HG03460 (cell line): Measurements from ENCODE around the gene TMEM109.

Experiments used
- ATAC-seq: cut with Tn5 transposase; IDR thresholded peaks from one replicate; pipeline ENCODE4 v1.9.1; 2021; ENCODE audit not compliant: unreplicated experiment

TMEM109 gene

DNA sequence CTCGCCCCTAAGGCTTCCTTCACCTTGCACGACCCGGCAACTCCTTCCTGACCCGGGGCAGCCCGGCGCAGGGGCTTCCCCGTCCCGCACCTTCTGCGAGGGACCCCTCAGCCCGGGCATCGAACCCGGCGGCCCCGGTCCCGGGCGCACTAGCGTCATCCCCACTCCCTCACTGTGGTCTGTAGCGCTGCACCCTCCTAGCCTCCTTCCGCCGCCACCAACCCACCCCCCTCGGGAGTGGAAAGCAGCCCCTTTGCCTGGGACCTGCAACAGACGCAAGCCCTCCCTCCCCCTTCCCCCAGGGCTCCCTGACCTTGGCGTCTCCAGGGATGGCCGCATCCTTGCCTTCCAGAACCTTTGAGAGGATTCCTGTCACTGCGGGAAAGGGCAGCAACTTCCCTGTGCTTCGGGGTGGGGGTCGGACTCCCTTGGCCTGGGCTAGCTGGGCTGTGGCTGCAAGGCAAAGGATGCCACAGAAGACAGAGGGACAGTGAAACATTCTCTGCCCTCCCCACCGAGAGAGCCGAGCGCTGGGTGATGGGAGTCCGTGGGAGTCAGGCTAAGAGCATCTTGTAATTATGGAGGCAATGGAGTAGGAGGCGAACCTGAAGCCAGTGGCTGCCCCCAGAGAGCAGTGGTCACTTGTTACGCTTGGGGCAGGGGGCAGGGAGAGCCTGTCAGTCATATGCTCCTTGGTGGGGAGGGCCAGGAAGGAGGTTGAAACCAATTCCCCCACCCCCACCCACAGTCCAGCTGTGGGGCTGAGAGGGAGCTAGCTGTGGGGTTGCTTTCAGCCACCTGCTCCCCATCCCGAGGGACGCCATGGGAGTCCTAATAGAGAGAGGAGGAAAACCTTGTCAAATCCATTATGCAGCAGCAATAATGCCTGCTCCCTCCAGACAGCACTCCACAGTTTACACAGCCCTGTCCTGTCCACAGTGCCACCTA, 11.2 kb downstream of the TMEM109 start:
- ATAC-seq, result no peak

DNA sequence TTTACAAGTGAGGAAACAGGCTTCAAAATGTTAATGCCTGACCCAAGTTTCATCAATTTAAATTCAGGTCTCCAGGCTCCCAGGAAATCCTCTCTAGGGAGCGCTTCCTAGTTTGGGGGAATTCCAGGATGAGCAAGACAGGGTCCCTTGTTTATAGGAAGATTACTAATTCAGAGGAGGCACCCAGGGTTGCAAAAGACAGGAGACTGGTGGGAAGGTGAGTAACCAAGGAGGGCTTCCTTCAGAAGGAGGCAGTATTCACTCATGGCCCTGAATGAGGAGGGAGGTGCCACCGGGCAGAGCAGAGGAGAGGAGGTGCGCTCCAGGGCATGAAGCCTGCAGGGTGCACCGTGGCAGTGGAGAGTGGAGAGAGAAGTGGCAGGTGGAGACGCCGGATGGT, 11.9 kb downstream of the TMEM109 start:
- ATAC-seq, result no peak

DNA sequence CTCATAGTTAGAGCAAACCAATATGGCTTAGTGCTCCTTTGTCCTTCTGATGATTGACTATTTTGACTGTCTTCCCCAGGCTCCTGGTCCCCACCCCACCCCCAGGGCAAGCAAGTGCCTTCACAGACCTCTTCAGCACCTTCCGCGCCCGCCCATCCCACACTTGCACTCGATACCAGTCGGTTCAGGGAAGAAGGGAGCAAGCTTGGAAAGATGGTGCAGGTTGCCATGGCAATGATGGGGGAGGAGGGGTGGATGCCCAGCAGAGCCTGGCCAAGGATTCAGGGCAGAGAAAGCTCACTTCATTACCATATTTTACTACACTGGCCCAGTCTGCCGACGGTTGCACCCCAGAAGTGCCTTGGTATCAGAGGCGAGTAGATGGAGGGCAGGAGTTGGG, 12.5 kb downstream of the TMEM109 start:
- no peak for ATAC-seq

DNA sequence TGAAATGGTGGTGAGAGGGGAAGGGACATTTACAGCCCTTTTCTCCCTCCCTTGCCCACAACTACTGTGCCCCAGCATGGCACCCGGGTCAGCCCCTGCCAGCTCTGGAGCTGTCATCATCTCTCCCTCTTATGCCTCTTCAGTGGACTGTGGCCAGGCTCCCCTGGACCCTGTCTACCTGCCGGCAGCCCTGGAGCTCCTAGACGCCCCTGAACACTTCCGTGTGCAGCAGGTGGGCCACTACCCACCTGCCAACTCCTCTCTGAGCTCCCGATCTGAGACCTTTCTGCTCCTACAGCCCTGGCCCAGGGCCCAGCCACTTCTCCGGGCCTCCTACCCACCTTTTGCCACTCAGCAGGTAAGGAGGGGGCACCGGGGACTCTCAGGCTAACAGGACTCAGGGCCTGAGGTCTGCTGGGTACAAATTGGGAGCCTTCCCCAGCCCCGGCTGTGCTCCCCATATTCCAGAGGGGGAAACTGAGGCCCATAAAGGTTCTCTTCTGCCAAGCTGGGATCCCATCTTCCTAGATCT, 13.2 kb downstream of the TMEM109 start:
- ATAC-seq, result no peak

DNA sequence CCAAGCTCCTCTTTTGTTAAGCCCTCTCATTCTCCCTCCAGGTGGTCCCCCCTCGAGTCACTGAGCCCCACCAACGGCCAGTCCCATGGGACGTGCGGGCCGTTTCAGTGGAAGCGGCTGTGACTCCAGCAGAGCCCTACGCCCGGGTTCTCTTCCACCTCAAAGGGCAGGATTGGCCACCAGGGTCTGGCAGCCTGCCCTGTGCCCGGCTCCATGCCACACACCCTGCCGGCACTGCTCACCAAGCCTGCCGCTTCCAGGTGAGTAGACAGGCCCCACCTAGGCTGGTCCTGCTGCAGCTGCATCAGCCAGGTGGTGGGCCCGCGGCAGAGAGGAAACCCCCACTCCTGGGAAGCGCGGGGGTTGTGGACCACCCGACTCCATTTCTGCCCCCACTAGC, 13.6 kb downstream of the TMEM109 start:
- ATAC-seq, result no peak

DNA sequence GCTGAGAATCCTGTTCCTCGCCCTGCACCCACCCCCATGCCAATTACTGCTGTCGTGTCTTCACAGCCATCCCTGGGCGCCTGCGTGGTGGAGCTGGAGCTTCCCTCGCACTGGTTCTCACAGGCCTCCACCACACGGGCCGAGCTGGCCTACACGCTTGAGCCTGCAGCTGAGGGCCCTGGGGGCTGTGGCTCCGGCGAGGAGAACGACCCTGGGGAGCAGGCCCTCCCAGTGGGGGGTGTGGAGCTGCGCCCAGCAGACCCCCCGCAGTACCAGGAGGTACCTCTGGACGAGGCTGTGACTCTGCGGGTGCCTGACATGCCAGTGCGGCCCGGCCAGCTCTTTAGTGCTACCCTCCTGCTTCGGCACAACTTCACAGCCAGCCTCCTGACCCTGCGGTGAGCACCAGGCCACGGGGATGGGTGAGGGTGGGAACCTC, 14.6 kb downstream of the TMEM109 start:
- no peak for ATAC-seq

DNA sequence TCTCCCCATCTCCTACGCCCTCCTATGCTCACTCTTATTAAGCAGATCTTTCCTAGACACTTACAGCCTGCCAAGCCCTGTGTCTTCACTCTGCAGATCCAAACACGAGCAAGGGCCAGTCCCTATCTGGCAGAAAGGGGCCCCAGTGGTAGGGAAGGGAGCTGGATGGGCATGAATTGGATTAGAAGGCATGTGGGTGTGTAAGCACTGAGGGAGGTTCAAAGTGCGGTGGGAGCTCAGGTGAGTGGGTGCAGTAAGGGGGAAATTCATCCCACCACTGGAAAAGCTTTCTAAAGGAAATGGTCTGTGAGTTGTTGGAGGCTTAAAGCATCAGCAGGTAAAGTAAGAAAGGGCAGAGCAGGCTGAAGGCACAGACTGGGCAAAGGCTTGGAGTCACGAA, 15.8 kb downstream of the TMEM109 start:
- ATAC-seq, result no peak

DNA sequence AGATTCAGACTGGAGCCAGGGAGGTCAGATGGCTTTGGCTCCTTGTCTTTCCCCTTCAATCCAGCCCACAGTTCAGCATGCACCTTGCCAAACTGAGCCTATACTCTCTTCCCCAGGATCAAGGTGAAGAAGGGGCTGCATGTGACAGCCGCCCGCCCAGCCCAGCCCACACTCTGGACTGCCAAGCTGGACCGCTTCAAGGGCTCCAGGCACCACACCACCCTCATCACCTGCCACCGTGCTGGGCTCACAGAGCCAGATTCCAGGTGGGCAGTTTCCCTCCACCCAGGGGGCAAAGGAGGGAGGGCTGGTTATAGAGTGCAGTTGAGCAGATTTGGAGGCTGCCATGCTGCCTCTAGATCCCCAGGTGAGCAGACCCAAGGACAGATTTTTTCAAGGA, 16.4 kb downstream of the TMEM109 start:
- no peak for ATAC-seq

DNA sequence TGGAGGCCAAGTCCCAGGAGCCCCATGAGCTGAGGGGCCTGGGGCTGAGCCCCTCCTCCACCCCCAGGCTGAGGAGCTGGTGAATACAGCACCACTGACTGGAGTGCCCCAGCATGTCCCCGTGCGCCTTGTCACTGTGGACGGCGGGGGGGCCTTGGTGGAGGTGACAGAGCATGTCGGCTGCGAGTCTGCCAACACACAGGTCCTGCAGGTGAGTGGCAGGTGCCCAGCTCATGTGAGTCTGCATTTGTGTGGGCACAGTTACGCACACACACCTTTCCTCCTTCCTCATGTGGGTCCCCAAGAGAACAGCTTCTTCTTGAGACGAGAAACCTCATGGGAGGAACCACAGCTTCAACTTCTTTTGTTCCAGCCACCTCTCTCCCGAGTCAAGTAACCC, 18.0 kb downstream of the TMEM109 start:
- no peak for ATAC-seq

DNA sequence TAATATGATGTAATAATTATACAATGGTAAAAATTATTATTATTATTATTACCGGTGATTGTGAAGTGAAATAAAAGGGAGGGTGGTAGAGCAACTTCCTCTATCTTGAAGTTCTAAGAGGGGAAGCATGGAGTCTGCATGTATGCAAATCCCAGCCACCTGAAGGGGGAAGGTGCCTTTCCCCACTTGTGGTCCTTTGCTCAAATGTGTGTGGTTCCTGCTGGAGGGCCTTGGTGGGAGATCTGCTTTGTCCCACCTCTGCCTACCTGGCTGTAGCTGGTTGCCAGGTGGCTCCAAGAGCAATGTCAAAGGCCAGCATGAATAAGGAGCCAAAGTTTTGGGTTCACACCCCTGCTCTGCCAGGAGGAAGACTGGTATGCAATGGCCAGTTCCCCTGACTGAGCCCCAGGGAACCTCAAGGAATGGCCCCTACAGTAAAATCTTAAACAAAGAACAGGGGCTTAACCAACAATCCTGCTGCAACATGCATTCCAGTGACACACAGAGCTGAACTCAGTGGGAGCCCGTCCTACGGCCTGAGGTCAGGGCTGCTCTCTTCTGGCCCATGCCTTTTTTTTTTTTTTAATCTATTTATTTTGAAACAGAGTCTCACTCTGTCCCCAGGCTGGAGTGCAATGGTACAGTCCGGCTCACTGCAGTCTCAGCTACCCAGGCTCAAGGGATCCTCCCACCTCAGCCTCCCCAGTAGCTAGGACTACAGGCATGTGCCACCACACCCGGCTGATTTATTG, 18.8 kb downstream of the TMEM109 start:
- no peak for ATAC-seq

DNA sequence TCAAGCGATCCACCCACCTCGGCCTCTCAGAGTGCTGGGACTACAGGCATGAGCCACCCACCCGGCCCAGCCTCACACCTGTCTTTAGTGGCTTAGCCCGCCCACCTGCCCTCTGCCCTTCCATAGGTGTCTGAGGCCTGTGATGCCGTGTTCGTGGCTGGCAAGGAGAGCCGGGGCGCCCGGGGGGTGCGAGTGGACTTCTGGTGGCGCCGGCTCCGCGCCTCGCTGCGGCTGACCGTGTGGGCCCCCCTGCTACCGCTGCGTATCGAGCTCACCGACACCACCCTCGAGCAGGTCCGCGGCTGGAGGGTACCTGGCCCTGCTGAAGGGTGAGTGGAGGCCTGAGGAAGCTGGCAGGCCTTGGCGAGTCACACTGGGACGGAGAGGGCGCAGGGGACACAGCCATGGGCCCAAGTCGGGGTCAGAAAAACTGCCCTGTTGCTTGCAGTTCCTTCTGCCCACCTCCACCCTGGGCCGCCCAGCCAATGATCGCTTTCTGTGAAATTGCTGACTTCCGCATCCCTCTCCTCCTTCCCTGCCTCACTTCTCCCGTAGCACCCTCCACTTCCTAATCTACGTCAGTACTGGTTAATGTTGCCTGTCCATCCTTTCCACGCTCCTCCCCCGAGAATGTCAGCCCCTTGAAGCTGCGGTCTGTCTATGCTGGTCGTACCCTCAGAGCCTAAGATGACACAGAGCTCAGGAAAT, 19.6 kb downstream of the TMEM109 start:
- no peak for ATAC-seq

DNA sequence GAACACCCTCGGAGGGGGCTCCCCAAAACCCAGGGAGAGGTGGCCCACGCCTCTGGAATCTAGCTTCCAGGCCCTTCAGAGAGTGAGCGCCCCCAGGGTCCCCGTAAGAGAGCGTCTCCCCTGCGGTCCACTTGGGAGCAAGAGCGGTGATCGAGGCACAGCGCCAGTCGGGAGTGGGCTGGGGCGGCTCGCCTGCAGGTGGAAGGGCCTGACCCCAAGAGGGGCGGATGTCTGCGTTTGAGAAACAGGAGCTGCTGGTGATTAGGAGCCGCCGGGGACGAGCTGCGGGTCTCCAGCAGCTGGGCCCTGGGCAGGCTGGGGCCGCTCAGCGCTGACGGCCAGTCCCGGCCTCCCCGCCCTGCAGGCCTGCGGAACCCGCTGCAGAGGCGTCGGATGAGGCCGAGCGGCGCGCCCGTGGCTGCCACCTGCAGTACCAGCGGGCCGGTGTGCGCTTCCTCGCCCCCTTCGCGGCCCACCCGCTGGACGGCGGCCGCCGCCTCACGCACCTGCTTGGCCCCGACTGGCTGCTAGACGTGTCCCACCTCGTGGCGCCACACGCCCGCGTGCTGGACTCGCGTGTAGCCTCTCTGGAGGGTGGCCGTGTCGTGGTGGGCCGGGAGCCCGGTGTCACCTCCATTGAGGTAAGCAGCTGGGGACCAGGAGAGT, 20.3 kb downstream of the TMEM109 start:
- ATAC-seq, result no peak

DNA sequence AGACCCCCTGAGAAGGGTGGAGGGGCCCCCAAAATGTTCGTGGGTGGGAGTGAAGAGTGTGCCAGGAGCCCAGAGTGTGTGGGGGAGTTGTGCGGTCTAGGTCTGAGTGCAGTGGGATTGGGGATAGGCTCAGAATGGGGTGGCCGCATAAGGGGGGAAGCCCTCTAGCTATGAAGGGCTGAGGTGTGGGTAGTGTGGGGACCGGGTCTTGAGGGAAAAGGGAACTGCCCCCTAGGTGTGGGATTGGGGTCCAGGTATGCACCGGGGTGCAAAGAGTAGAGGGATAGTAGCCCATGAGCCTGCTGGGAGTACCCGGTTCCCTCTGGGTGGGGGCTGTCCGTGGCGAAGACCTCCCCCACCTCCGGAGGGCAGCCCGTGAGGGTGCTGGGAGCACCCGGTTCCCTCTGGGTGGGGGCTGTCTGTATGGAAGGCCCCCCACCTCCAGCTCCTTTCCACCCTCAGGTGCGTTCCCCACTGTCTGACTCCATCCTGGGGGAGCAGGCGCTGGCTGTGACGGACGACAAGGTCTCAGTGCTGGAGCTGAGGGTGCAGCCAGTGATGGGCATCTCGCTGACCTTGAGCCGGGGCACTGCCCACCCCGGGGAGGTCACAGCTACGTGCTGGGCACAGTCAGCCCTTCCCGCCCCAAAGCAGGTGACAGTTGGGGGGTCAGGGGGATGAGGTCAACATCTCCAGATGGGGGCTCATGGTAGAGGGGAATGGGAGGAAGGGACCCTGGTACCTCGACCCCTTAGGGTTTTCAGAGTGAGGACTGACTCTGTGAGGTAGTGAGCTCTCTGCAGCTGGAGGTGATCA, 21.0 kb downstream of the TMEM109 start:
- ATAC-seq, result no peak

DNA sequence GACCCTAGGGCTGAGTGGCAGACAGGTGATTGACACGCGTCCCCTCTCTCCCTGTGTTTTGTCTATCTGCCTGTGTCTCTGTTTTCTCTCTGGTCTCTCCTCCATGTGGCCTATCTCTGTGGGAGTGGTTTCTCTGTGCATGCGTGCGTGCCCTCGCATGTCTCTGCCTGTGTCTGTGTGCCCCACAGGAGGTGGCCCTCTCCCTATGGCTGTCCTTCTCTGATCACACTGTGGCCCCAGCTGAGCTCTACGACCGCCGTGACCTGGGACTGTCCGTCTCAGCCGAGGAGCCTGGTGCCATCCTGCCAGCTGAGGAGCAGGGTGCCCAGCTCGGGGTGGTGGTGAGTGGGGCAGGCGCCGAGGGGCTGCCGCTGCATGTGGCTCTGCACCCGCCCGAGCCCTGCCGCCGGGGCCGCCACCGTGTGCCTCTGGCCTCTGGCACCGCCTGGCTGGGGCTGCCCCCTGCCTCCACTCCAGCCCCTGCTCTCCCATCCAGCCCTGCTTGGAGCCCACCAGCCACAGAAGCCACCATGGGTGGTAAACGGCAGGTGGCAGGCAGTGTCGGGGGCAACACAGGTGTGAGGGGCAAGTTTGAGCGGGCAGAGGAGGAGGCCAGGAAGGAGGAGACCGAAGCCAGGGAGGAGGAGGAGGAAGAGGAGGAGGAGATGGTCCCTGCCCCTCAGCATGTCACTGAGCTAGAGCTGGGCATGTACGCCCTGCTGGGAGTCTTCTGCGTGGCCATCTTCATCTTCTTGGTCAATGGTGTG, 21.9 kb downstream of the TMEM109 start:
- no peak for ATAC-seq

DNA sequence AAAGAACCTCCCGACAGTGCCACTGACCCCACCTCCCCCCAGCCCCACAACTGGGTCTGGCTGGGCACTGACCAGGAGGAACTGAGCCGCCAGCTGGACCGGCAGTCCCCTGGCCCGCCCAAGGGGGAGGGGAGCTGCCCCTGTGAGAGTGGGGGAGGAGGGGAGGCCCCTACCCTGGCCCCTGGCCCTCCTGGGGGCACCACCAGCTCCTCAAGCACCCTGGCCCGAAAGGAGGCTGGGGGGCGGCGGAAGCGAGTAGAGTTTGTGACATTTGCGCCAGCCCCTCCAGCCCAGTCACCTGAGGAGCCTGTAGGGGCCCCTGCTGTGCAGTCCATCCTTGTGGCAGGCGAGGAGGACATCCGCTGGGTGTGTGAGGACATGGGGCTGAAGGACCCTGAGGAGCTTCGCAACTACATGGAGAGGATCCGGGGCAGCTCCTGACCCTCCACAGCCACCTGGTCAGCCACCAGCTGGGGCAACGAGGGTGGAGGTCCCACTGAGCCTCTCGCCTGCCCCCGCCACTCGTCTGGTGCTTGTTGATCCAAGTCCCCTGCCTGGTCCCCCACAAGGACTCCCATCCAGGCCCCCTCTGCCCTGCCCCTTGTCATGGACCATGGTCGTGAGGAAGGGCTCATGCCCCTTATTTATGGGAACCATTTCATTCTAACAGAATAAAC, 22.6 kb downstream of the TMEM109 start:
- ATAC-seq, result no peak

DNA sequence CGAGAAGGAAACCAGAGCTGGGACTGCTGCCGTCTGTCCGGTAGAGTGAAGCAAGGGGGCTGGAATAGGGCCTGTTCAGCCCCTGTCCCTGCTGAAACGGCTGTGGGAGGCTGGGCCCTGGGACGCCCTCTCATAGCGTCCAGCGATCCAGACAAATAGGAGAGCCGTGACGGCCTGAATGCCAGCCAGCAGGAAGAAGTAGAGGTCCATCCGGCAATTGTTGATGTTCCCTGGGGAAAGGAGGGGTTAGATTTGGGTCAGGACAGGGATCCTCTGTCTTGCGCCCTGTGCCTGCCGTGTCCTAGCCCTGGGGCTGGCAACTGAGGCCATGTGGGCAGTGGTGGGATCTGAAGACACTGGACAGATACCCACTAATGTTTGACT, 23.2 kb downstream of the TMEM109 start:
- ATAC-seq, result no peak

DNA sequence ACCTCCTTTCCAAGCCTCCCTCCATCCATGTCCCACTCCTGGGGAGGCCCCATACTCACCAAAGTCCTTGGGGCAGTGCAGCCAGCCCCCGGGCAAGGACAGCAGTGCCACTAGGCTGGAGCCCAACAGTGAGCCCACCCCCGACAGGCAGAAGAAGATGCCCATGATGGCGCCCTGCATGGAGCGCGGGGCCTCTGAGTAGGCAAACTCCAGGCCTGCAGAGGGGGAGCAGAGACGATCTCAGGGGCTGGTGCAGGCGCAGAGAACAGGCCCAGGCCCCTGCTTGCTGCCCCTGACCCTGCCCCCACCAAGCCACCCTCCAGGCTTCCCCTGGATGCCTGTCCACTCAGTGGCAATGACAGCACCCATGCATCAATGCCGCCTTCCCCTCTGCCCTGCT, 23.9 kb downstream of the TMEM109 start:
- ATAC-seq, result no peak

DNA sequence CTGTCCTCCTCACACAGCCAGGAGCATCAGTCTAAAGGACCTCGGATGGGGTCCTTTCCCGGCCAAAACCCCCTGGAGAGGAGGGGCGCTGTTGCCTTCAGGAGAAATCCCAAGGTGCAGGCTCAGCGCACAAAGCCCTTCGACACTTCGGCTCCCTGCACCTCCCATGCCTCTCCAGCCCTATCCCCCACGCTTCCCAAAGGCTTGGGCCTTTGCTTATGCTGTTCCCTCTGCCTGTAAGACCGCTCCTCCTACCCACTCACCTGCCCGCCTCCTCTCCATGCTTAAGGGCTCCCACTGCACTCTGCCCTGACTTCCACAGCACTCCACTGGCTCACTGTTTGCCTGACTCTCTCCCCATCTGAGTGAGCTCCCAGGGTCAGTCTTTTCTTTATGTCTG, 24.5 kb downstream of the TMEM109 start:
- ATAC-seq, result no peak

DNA sequence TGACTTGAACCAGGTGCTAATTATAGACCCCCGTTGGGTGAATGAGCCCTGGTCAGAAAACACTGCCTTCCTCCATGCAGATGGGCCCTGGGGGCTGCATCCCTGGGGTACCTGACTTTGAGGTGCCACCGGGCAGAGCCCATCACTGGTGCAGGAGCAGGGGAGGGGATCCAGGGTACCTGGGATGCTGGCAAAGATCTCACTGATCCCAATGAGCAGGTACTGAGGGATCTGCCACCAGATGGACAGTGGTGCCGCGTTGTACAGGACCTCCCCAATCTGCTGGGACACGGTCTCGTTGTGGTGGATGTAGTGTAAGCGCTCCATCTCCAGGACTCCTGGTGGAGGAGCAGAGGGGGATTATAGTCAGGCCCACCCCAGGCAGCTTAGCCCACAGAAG, 25.3 kb downstream of the TMEM109 start:
- ATAC-seq, result no peak
